GM12892 (cell line): ENCODE measurements around the gene BTRC.

Source experiments
- POLR2A ChIP-seq: IDR thresholded peaks from 2 replicates; pipeline ENCODE4 v1.6.1; 2011; ENCODE audit warnings: low read depth, low read length, control low read depth
- POLR2AphosphoS5 ChIP-seq: IDR thresholded peaks from 2 replicates; pipeline ENCODE4 v1.6.1; 2011; ENCODE audit warnings: low read depth, low read length, control low read depth

DNA sequence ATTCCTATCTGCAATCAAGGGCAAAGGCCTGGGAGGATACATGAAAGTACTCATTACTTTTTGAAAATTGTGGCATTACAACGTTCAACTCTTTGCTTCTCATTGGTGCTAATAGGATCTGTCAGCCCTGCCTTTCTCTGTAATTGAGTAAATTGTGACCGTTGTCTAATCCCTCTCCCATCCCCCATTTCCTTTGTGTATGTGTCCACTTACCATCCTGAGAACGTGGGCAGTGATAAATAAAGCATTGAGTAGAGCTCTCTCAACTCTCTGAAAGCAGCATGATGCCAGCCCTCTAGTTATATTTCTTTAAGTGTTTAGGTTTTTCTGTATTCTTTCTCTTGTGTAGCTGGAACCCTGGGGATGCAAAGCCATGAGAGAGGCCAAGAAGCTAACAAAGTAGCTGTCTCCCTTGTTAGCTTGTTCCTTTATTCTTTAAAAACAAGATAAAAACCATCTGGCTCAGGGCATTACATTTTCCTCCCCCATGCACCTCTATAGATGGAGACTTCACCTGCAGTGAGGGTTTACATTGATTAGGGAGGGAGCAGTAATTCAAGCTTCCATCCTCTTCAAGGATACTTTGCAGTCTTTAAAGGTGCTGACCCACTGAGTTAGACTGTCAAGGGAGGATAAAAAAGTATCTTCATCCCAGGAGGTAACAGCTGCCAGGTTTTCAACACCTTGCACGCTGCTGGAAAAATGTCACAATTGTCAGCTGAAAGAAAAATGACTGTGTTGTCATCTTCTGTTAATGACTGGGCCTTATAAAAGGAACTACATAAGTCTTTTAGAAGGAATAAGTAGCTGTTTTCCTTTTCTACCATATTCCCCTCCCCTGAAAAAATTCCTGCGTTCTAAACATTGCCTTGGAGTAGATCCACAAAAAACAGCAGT is 112.3 kb downstream of the BTRC start:
- TF ChIP-seq POLR2A (no peak), POLR2AphosphoS5 (no peak)
